ENCODE measurements around the gene CISD3. TPM values are rescaled to one million over a fixed set of nuclear protein-coding genes. Genes with fewer than 3 reads are reported as not detected.

CISD3 gene
- total RNA-seq, 2 experiments from 2014 or later, result 48.2 to 56.1 TPM

GRCh38 chr17:38709104-38709820, 20.9 kb upstream of the CISD3 start:
- POLR2A ChIA-PET, result interaction anchor here (0.6 to 2.5 kb wide), 4 partner anchors 11 to 22 kb away, joined by 3 to 13 read pairs (median 6); no protein-coding TSS in a partner anchor
- Mint-ChIP-seq H3K4me1 (ENCODE audit: low read depth) (peaks cover 62% of the 10 kb centered on the region), H3K9me3 (ENCODE audit: insufficient read depth) (no peaks in the 10 kb centered on the region), H3K27ac (peak overlapping the region; percentile 11), H3K36me3 (ENCODE audit: low read depth) (peaks cover 67% of the 10 kb centered on the region), H3K27me3 (ENCODE audit: low read depth) (no peaks in the 10 kb centered on the region), H3K4me3 (no peak overlapping the region)
- no peak for DNase-seq
- no peak for ATAC-seq
- CTCF ChIA-PET, result interaction anchor here (0.6 to 1.8 kb wide), 4 partner anchors 19 to 45 kb away, joined by 3 to 14 read pairs (median 4); no protein-coding TSS in a partner anchor

GRCh38 chr17:38709864-38710603, 20.1 kb upstream of the CISD3 start:
- H3K4me1 Mint-ChIP-seq (ENCODE audit: low read depth), result peaks cover 61% of the 10 kb centered on the region

GRCh38 chr17:38710604-38710962, 19.6 kb upstream of the CISD3 start:
- Mint-ChIP-seq H3K27ac (peak overlapping the region; percentile 67), H3K27me3 (ENCODE audit: low read depth) (no peaks in the 10 kb centered on the region), H3K36me3 (ENCODE audit: low read depth) (peaks cover 71% of the 10 kb centered on the region), H3K4me3 (no peak overlapping the region), H3K9me3 (ENCODE audit: insufficient read depth) (no peaks in the 10 kb centered on the region), H3K4me1 (ENCODE audit: low read depth) (peaks cover 61% of the 10 kb centered on the region)
- POLR2A ChIA-PET, result interaction anchor here (1.2 to 2.5 kb wide), 3 partner anchors 9 to 20 kb away, joined by 3 to 13 read pairs (median 8); no protein-coding TSS in a partner anchor
- ATAC-seq (no peak), DNase-seq (no peak)
- CTCF ChIA-PET, result interaction anchor here (1.1 to 1.8 kb wide), 4 partner anchors 12 to 34 kb away, joined by 3 to 14 read pairs (median 4); no protein-coding TSS in a partner anchor

More at GRCh38 chr17:38709864-38710603, 20.1 kb upstream of the CISD3 start:
- POLR2A ChIA-PET, result interaction anchor here (0.6 to 2.5 kb wide), 5 partner anchors 9 to 21 kb away, joined by 3 to 13 read pairs (median 3); no protein-coding TSS in a partner anchor
- ATAC-seq, result no peak
- CTCF ChIA-PET, result interaction anchor here (1.1 to 1.8 kb wide), 4 partner anchors 13 to 33 kb away, joined by 3 to 14 read pairs (median 4); no protein-coding TSS in a partner anchor
- Mint-ChIP-seq H3K36me3 (ENCODE audit: low read depth) (peaks cover 69% of the 10 kb centered on the region), H3K27ac (peak overlapping the region; percentile 56), H3K4me3 (no peak overlapping the region), H3K27me3 (ENCODE audit: low read depth) (no peaks in the 10 kb centered on the region), H3K9me3 (ENCODE audit: insufficient read depth) (no peaks in the 10 kb centered on the region)
- no peak for DNase-seq

GRCh38 chr17:38710985-38711384, 19.2 kb upstream of the CISD3 start:
- H3K36me3 Mint-ChIP-seq (ENCODE audit: low read depth), result peaks cover 75% of the 10 kb centered on the region
- POLR2A ChIA-PET, result interaction anchor here (1.2 to 2.5 kb wide), 2 partner anchors 10 to 17 kb away, joined by 3 to 13 read pairs; no protein-coding TSS in a partner anchor
- CTCF ChIA-PET, result interaction anchor here (1.4 to 1.8 kb wide), 2 partner anchors 12 to 24 kb away, joined by 4 to 14 read pairs; no protein-coding TSS in a partner anchor
- H3K27me3 Mint-ChIP-seq (ENCODE audit: low read depth), result no peaks in the 10 kb centered on the region
- H3K27ac Mint-ChIP-seq, result peak overlapping the region; percentile 67
- no peak for ATAC-seq
- H3K4me1 Mint-ChIP-seq (ENCODE audit: low read depth), result peaks cover 61% of the 10 kb centered on the region
- H3K4me3 Mint-ChIP-seq, result no peak overlapping the region
- H3K9me3 Mint-ChIP-seq (ENCODE audit: insufficient read depth), result no peaks in the 10 kb centered on the region
- no peak for DNase-seq

- Mint-ChIP-seq H3K27me3 (ENCODE audit: low read depth) (no peaks in the 10 kb centered on the region), H3K9me3 (ENCODE audit: insufficient read depth) (no peaks in the 10 kb centered on the region), H3K36me3 (ENCODE audit: low read depth) (peaks cover 77% of the 10 kb centered on the region), H3K4me3 (peak overlapping the region; percentile 4), H3K27ac (peak overlapping the region; percentile 67), H3K4me1 (ENCODE audit: low read depth) (peaks cover 59% of the 10 kb centered on the region)
- DNase-seq (no peak), ATAC-seq (no peak)
- ChIA-PET POLR2A (no interaction called here), CTCF (interaction anchor here (1.4 kb wide), 1 partner anchor 11 kb away, joined by 4 read pairs; no protein-coding TSS in a partner anchor)
Observed at GRCh38 chr17:38711792-38712571, 18.2 kb upstream of the CISD3 start.

GRCh38 chr17:38712593-38712992, 17.5 kb upstream of the CISD3 start:
- Mint-ChIP-seq H3K9me3 (ENCODE audit: insufficient read depth) (no peaks in the 10 kb centered on the region), H3K27me3 (ENCODE audit: low read depth) (no peaks in the 10 kb centered on the region), H3K27ac (no peak overlapping the region), H3K36me3 (ENCODE audit: low read depth) (peaks cover 74% of the 10 kb centered on the region), H3K4me1 (ENCODE audit: low read depth) (peaks cover 53% of the 10 kb centered on the region), H3K4me3 (no peak overlapping the region)
- POLR2A ChIA-PET, result no interaction called here
- ATAC-seq (no peak), DNase-seq (no peak)
- CTCF ChIA-PET, result no interaction called here

GRCh38 chr17:38713456-38714075, 16.6 kb upstream of the CISD3 start:
- no peak for ATAC-seq
- CTCF ChIA-PET, result interaction anchor here (0.7 kb wide), 1 partner anchor 15 kb away, joined by 3 read pairs; no protein-coding TSS in a partner anchor
- Mint-ChIP-seq H3K36me3 (ENCODE audit: low read depth) (peaks cover 73% of the 10 kb centered on the region), H3K27ac (no peak overlapping the region), H3K4me1 (ENCODE audit: low read depth) (peaks cover 44% of the 10 kb centered on the region), H3K9me3 (ENCODE audit: insufficient read depth) (no peaks in the 10 kb centered on the region), H3K4me3 (no peak overlapping the region), H3K27me3 (ENCODE audit: low read depth) (no peaks in the 10 kb centered on the region)
- POLR2A ChIA-PET, result interaction anchor here (1.0 kb wide), 1 partner anchor 9 kb away, joined by 3 read pairs; no protein-coding TSS in a partner anchor
- no peak for DNase-seq

- no peak for ATAC-seq
- no peaks in the 10 kb centered on the region for H3K27me3 Mint-ChIP-seq (ENCODE audit: low read depth)
- ChIA-PET POLR2A (interaction anchor here (1.2 to 2.9 kb wide), 3 partner anchors 8 to 13 kb away, joined by 4 to 11 read pairs (median 7); partner anchors contain the start of gene MLLT6), CTCF (interaction anchor here (2.3 kb wide), 1 partner anchor 20 kb away, joined by 7 read pairs; no protein-coding TSS in a partner anchor)
- H3K36me3 Mint-ChIP-seq (ENCODE audit: low read depth), result peaks cover 67% of the 10 kb centered on the region
- H3K4me1 Mint-ChIP-seq (ENCODE audit: low read depth), result peaks cover 33% of the 10 kb centered on the region
- H3K4me3 Mint-ChIP-seq, result no peak overlapping the region
- no peak for DNase-seq
- peak overlapping the region; percentile 78 for H3K27ac Mint-ChIP-seq
- H3K9me3 Mint-ChIP-seq (ENCODE audit: insufficient read depth), result no peaks in the 10 kb centered on the region
Observed at GRCh38 chr17:38715216-38715943, 14.8 kb upstream of the CISD3 start.

GRCh38 chr17:38716368-38717005, 13.7 kb upstream of the CISD3 start:
- CTCF ChIA-PET, result interaction anchor here (0.8 to 0.9 kb wide), 3 partner anchors 9 to 40 kb away, joined by 3 read pairs; no protein-coding TSS in a partner anchor
- POLR2A ChIA-PET, result interaction anchor here (1.0 to 2.9 kb wide), 5 partner anchors 9 to 15 kb away, joined by 3 to 11 read pairs (median 7); partner anchors contain the start of gene MLLT6
- Mint-ChIP-seq H3K4me3 (no peak overlapping the region), H3K9me3 (ENCODE audit: insufficient read depth) (no peaks in the 10 kb centered on the region), H3K27ac (peak overlapping the region; percentile 48), H3K27me3 (ENCODE audit: low read depth) (no peaks in the 10 kb centered on the region), H3K4me1 (ENCODE audit: low read depth) (peaks cover 24% of the 10 kb centered on the region), H3K36me3 (ENCODE audit: low read depth) (peaks cover 64% of the 10 kb centered on the region)
- no peak for ATAC-seq
- DNase-seq, result no peak
